NCI-H510A (cell line): ENCODE measurements around the gene KNDC1.
"Not testable (repeated sequence)": the region's sequence is repeated elsewhere in the genome, so short reads cannot be mapped to it uniquely, and the experiment has no call there.

Experiments used
- DNase-seq: peaks from one replicate; lab custom pipeline; 2025; lab: John Stamatoyannopoulos, UW

The KNDC1 gene

DNA sequence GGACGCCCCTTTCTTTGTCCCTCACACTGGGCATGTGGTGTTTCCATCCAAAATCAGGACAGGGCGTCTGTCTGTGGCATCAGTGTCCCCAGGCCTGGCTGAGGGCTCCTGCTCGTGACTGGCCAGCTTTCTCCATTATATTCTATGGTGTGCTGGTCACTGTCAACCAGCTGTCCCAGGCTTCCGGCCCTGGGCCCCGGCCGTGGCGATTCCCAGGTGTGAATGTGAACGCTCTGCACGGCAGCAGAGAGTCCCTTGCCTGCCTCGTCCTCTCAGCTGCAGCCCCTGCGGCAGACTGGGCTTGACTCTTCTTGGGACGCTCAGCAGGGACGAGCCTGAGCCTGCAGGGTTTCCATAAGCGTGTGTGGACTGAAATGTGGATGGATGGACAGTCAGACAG is 64.1 kb downstream of the KNDC1 start:
- no peak for DNase-seq

DNA sequence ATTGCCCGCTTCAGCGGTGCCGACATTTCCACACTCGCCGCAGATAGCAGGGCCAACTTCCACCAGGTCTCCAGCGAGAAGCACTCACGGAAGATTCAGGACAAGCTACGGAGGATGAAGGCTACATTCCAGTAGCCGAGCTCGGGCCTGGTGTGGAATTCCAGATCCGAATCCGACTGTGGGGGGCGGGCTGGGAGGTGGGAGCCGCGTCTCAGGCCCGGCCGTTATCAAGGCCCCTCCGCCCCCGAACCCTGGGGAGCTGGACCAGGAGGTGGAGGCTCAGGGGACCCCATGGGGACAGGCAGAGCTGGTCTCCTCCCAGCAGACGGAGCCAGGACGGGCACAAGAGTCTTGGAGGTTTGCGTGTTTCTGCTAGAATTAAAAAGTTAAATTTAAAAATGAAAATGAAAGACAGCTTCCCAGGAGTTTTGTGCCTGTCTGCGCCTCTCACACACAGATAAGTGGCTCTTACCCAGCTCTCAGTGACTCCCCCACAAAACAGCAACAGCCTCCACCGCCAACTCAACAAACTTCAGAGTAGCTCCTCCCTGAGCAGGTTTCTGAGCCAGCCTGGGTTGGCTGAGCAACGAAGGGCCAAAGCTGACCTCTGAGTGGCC is 64.8 kb downstream of the KNDC1 start:
- no peak for DNase-seq

DNA sequence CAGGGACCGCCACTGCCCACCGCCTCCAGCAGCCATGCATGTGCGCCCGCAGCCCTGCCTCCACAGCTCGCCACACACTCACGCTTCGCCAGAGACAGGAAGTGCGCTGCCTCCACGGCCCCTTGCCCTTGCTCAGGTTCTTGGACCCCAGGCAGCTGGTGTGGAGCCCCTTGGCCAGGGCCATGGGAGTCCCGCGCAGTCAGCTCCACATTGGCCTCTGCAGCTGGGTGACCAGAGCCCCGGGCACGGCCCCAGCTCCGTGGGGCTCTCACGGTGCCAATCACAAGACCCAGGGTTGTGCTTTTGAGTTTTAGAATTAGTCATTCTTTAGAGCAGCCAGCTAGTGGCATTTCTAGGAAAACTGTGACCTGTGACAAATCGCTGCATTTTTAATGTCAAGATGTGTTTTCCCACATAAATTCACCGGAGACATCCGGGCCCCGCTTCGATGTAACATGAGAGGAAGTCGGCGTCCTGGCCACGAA is 65.7 kb downstream of the KNDC1 start:
- no peak for DNase-seq

DNA sequence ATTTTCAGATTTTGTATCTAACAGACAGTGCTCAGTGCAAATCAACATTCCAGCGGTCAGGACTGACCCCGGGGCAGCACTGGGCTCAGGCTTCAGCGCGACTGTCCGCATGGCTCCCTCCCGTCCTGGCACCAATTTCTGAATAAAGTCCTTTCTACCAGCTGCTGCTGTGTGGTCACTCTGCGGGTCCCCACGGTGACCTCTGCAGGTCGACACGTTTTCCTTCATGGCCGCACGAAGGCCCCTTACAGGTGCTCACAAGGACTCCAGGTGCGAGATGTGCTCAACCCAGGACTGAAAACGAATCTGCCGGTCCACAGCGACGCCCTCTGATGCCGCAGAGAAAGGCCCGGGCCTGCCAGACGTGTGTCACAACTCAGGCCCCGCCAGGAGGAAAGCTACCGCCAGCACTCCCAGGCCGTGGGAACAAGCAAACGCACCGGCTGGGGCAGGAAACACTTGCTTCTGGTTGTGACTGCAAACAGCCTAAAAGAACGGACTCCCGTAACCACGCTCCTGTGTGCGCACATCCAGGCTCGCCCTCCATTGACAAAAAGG is 66.3 kb downstream of the KNDC1 start:
- no peak for DNase-seq

DNA sequence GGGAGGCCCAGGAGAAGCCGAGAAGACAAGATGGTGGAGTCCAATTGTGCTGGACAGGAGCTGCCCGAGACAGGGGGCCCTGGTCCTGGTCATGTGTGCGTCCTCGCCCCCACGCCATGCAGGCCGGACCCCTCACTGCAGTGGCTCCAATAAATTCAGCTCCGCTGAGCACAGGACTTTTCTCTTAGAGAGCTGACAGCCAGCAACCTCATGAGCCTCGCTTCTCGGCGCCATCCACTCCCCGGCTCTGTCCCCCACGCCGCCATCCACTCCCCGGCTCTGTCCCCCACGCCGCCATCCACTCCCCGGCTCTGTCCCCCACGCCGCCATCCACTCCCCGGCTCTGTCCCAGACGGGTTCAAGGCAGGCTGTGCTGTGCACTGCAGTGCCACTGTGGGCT is 67.2 kb downstream of the KNDC1 start:
- DNase-seq = no peak

- no peak for DNase-seq
Observed at GRCh38 chr10:133229265-133230043, 69.4 kb downstream of the KNDC1 start.

GRCh38 chr10:133230044-133230361 is 70.0 kb downstream of the KNDC1 start, which contains the start of gene UTF1:
Gene UTF1, plus strand, starts transcription at chr10:133230217. Its CDS starts 72 bp downstream, at chr10:133230289.
- DNase-seq = no peak

GRCh38 chr10:133230387-133231195 is 70.6 kb downstream of the KNDC1 start:
- no peak for DNase-seq

DNA sequence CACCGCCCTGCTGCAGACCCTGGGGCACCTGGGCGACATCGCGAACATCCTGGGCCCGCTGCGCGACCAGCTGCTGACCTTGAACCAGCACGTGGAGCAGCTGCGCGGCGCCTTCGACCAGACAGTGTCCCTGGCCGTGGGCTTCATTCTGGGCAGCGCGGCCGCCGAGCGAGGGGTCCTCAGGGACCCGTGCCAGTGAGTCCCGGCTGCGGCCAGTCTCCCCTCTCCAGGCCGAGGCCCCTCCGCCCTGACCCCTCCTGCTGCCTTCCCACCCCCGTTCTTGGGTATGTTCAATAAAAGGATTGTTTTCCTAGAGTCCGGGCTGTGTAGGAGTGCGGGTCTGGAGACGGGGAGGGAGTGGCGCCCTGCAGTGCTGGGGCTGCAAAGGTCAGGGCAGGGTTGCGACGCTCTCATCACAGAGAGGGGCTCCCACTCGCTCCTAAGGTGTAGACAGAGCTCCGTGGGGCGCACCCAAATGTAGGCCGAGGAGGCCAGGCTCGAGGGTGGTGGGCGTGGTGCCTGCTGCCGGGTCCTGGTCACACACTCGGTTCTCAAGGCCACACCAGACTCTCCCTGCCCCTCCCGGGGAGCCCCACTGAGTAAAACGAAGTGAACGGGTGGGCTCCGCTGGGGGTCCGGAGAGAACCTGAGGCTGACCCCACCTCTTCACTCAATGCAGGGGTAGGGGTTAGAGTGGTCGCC is 71.4 kb downstream of the KNDC1 start:
- no peak for DNase-seq

- no peak for DNase-seq
Observed at GRCh38 chr10:133231946-133232574, 72.0 kb downstream of the KNDC1 start.

GRCh38 chr10:133234796-133235195 is 74.8 kb downstream of the KNDC1 start:
- DNase-seq = not testable (repeated sequence)

DNA sequence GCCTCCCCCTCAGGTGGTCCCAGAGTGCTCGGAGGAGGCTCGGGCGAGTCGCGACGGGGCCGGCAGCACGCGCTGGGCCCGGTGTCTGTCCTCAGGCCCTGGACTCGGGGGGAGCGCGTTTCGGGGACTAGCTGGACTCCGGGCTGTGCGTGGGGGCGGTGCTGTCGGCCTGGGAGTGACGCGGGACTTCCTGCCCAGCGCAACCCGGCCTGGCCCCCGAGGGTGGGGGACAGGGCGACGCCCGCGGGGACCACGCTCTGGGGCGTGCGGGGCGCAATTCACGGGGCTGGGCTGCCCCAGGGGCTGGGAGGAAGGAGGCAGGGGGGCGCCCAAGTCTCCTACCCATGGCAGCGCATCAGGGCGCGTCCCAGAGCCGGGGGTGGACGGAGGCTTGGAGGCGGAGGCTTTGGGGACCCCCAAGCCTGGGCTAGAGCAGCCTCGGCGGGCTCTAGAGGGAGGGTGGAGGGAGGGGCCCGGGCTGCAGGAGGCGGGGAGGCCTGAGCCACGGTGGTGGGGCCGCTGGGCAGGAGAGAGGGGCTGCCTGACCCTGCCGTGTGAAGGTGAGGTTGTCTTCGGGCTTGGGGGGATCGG is 75.3 kb downstream of the KNDC1 start:
- no peak for DNase-seq

- DNase-seq = no peak
Observed at GRCh38 chr10:133235932-133236331, 75.9 kb downstream of the KNDC1 start.

DNA sequence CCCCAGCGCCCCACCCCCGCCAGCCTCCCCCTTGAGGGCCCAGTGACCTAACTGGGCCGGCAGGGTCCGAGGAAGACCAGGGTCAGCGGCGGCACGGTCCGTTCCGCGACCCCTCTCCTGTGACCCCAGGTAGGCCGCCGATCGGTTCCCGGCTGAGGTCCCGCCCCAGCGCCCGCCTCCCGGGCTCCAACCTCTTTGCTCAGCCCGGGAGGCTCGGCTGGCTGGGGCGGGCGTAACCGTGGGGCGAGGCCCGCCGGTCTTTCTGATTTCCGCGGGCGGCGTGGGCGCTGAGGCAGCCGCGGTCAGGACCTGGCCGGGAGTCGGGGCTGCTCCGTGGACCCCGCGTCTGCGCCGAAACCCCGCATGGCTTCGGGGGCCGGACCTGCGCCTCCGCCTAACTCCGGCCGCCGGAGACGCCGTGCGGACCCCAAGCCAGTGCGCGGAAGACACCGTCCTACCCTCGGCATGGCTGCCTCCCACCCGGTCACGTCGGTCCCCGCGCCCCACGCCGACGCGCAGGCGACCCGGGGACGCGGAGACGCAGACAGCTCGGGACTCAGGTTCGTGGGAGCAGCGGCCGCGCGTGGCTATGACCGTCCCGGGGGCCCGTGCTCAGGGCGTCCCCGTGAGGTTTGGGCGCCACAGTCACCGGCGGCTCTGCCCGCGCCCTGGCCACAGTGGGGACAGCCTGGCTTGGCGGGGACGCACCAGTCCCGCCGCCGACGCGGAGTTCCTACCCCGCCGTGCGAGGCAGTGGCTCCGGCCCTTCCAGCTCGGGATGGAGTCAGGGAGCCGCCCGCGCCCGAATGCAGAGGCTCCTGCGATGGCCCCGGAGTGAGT is 76.6 kb downstream of the KNDC1 start:
- DNase-seq = no peak

- no peak for DNase-seq
Observed at GRCh38 chr10:133237241-133237587, 77.2 kb downstream of the KNDC1 start.

DNA sequence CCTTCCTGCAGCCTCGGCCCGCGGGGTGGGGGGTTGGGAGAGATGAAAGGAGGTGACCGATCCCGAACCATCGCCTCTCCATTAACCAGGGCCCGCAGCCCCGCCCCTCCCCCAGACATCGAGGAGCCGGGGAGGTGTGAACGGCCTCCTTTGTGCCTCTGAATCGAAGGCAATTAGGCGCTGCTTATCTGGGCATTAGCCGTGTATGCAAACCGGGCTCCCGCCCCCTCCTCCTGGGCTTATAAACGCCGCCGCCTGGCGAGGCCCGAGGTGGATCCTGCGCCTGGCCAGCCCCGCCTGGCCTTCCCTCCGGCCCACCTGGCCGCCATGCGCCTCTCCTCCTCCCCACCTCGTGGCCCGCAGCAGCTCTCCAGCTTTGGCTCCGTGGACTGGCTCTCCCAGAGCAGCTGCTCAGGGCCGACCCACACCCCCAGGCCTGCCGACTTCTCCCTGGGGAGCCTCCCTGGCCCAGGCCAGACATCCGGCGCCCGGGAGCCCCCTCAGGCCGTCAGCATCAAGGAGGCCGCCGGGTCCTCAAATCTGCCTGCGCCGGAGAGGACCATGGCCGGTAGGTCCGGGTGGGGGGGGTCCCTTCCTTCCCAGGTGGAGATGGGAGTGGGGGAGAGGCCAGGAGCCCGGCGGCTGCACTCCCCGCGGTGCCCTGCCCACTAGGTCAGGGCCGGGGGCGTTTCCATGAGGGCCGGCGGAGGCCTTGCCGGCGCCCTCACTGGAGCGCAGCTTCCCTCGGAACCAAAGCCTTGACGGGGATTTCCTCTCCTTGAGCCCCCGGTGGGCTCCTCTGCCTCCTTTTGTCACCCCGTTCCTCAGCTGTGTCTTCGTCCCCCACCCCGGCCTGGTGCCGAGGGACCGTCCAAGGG is 77.8 kb downstream of the KNDC1 start, which contains the start of gene VENTX:
Gene VENTX, plus strand, starts transcription at position 268 of the 878 bp plus-strand sequence. Its CDS starts 60 bp downstream, at position 328.
- no peak for DNase-seq

- no peak for DNase-seq
Observed at GRCh38 chr10:133238466-133238804, 78.4 kb downstream of the KNDC1 start.

GRCh38 chr10:133239990-133240389 is 80.0 kb downstream of the KNDC1 start:
- DNase-seq = no peak
